Activated CD4-positive, alpha-beta T cell treated with anti-CD3 and anti-CD28 coated beads, Interleukin-2, amount 50 U/mL, for 48 hours (primary cell): ENCODE data around the gene PPP1R11.

ENCODE experiments used
- DNase-seq, 2 experiments: peaks; one replicate each; pipeline ENCODE4 v3.0.0-alpha.2; 2020

The PPP1R11 gene

GRCh38 chr6:30062471-30063178, 4.4 kb upstream of the PPP1R11 start:
- no peak for DNase-seq

GRCh38 chr6:30063315-30063714, 3.7 kb upstream of the PPP1R11 start:
- no peak for DNase-seq

GRCh38 chr6:30066082-30066481, 916 bp upstream of the PPP1R11 start:
- no peak for DNase-seq

GRCh38 chr6:30067460-30068139, 602 bp downstream of the PPP1R11 start:
- no peak for DNase-seq

GRCh38 chr6:30071081-30071818, 4.3 kb downstream of the PPP1R11 start:
- no peak for DNase-seq

GRCh38 chr6:30071858-30072257, 4.9 kb downstream of the PPP1R11 start:
- DNase-seq: no peak

GRCh38 chr6:30073489-30074235, 6.7 kb downstream of the PPP1R11 start:
- DNase-seq: no peak

- DNase-seq: no peak
Observed at GRCh38 chr6:30074331-30075093, 7.5 kb downstream of the PPP1R11 start.

- no peak for DNase-seq
Observed at GRCh38 chr6:30075094-30075789, 8.2 kb downstream of the PPP1R11 start, which contains the start of gene RNF39. RNF39 (minus strand) TSS chr6:30075769; CDS start chr6:30075585, 184 bp downstream.

GRCh38 chr6:30075790-30076732, 9.1 kb downstream of the PPP1R11 start:
- no peak for DNase-seq

- no peak for DNase-seq
Observed at GRCh38 chr6:30077218-30077617, 10.2 kb downstream of the PPP1R11 start.

- DNase-seq: no peak
Observed at GRCh38 chr6:30087876-30088275, 20.9 kb downstream of the PPP1R11 start.

GRCh38 chr6:30091577-30092381, 24.8 kb downstream of the PPP1R11 start:
- DNase-seq: no peak

- no peak for DNase-seq
Observed at GRCh38 chr6:30092852-30093543, 26.0 kb downstream of the PPP1R11 start.

- DNase-seq: no peak
Observed at GRCh38 chr6:30093951-30094661, 27.1 kb downstream of the PPP1R11 start.

- no peak for DNase-seq
Observed at GRCh38 chr6:30096829-30097228, 29.8 kb downstream of the PPP1R11 start.

- DNase-seq: no peak
Observed at GRCh38 chr6:30097902-30098768, 31.1 kb downstream of the PPP1R11 start.
